Measurements from ENCODE around the gene SYTL3.

The SYTL3 gene

GRCh38 chr6:158812611-158813010 is 162.8 kb downstream of the SYTL3 start:
- TF ChIP-seq POLR2A (IDR thresholded peaks at IDR 0.05; ENCODE audit: low read length) (peak; percentile 21), GATA1 (IDR thresholded peaks at IDR 0.05; ENCODE audit: low read depth, low read length) (no peak)

GRCh38 chr6:158813032-158813431 is 163.2 kb downstream of the SYTL3 start:
- no peak for TF ChIP-seq POLR2A (IDR thresholded peaks at IDR 0.05; ENCODE audit: low read length)
- DNase-seq = no peak

More at GRCh38 chr6:158812611-158813010, 162.8 kb downstream of the SYTL3 start:
- no peak for DNase-seq
